Karpas-422 (cell line): ENCODE measurements around the gene ADK. TPM values are rescaled to one million over a fixed set of nuclear protein-coding genes. Genes with fewer than 3 reads are reported as not detected.

ENCODE experiments used
- DNase-seq: peaks from one replicate; pipeline ENCODE4 v3.0.0-alpha.2; 2015
- H2AFZ ChIP-seq: fragments of 200-600 bp; sonication (generic); 2 replicates; pipeline ENCODE4 v1.6.1; 2014; ENCODE audit warnings: antibody characterized with exemption, low read length, mixed read lengths
- H3K27ac ChIP-seq: fragments of 200-600 bp; sonication (generic); 2 replicates; pipeline ENCODE4 v1.5.1; 2014; ENCODE audit warnings: mild to moderate bottlenecking, low read length, moderate library complexity
- H3K27me3 ChIP-seq: fragments of 200-600 bp; sonication (generic); 2 replicates; pipeline ENCODE4 v1.6.1; 2014; ENCODE audit warnings: low read length, mixed read lengths
- H3K36me3 ChIP-seq: fragments of 200-600 bp; sonication (generic); 2 replicates; pipeline ENCODE4 v1.6.1; 2014; ENCODE audit warnings: low read length, mixed read lengths; ENCODE audit not compliant: insufficient read depth
- H3K4me1 ChIP-seq: fragments of 200-600 bp; sonication (generic); 2 replicates; pipeline ENCODE4 v1.6.1; 2014; ENCODE audit warnings: mild to moderate bottlenecking, low read length, mixed read lengths
- H3K4me2 ChIP-seq: fragments of 200-600 bp; sonication (generic); 2 replicates; pipeline ENCODE4 v1.6.1; 2014; ENCODE audit warnings: low read length, low read depth, mild to moderate bottlenecking; ENCODE audit not compliant: poor library complexity, severe bottlenecking
- H3K4me3 ChIP-seq: fragments of 200-600 bp; sonication (generic); 2 replicates; pipeline ENCODE4 v1.5.1; 2014; ENCODE audit warnings: mild to moderate bottlenecking, antibody characterized with exemption, low read length, mixed read lengths
- H3K79me2 ChIP-seq: fragments of 200-600 bp; sonication (generic); 2 replicates; pipeline ENCODE4 v1.6.1; 2014; ENCODE audit warnings: mild to moderate bottlenecking, low read length, mixed read lengths
- H3K9ac ChIP-seq: fragments of 200-600 bp; sonication (generic); 2 replicates; pipeline ENCODE4 v1.6.0; 2014; ENCODE audit warnings: low read length
- H3K9me2 ChIP-seq: fragments of 200-600 bp; sonication (generic), shearing (Covaris generic); replicated peaks from 2 replicates; pipeline ENCODE4 v1.6.0; 2014; ENCODE audit warnings: mild to moderate bottlenecking, low read length, moderate library complexity; ENCODE audit not compliant: insufficient read depth
- H3K9me3 ChIP-seq: fragments of 300-700, 200-600 bp; sonication (generic); 2 replicates; pipeline ENCODE4 v1.6.1; 2014; ENCODE audit warnings: low read length, mixed read lengths
- H4K20me1 ChIP-seq: fragments of 200-600 bp; sonication (generic); 2 replicates; pipeline ENCODE4 v1.6.1; 2014; ENCODE audit warnings: mild to moderate bottlenecking, antibody characterized with exemption, low read length, low read depth; ENCODE audit not compliant: insufficient read depth
- total RNA-seq: library from RNA; depleted of rRNA; stranded (reverse); fragments of >200 nt; shearing (Covaris generic); gene quantifications from 2 replicates; pipeline ENCODE4 v1.2.3, GENCODE V29; 2014; ENCODE audit warnings: low replicate concordance

ADK gene
- total RNA-seq, 1 experiment from 2014 or later, result 41.4 TPM

DNA sequence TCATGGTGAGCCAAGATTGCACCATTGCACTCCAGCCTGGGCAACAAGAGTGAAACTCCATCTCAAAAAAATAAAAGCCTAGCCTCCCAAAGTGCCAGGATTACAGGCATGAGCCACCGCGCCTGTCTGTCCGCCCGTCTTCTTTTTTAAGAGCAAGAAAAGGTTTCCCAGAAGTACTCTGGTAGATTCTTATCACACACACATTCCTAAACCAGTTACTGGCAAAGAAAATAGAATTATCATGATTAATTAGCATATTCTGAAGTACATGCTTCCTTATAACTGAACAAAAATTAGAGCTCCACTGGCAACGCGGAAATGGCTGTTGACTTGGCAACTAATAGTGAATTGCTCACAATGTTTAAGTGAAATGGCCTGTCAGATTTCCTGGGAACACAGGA is 87.0 kb downstream of the ADK start:
- no peak for DNase-seq
- Histone ChIP-seq H3K36me3 (no peaks in the 10 kb centered on the region), H3K27me3 (no peaks in the 10 kb centered on the region), H3K4me3 (no peak overlapping the region), H3K27ac (no peak overlapping the region), H4K20me1 (no peaks in the 10 kb centered on the region), H2AFZ (no peak overlapping the region), H3K9ac (no peak overlapping the region), H3K4me1 (peaks cover 35% of the 10 kb centered on the region), H3K9me2 (no peaks in the 10 kb centered on the region), H3K4me2 (peak overlapping the region; percentile 11), H3K79me2 (peaks cover 92% of the 10 kb centered on the region), H3K9me3 (no peaks in the 10 kb centered on the region)

GRCh38 chr10:74238516-74238915 is 87.5 kb downstream of the ADK start:
- Histone ChIP-seq H3K79me2 (peaks cover 89% of the 10 kb centered on the region), H3K27ac (no peak overlapping the region), H3K4me2 (peak overlapping the region; percentile 11), H3K27me3 (no peaks in the 10 kb centered on the region), H4K20me1 (no peaks in the 10 kb centered on the region), H3K9me2 (no peaks in the 10 kb centered on the region), H2AFZ (no peak overlapping the region), H3K36me3 (no peaks in the 10 kb centered on the region), H3K4me1 (peaks cover 30% of the 10 kb centered on the region), H3K9me3 (no peaks in the 10 kb centered on the region), H3K9ac (no peak overlapping the region), H3K4me3 (no peak overlapping the region)
- DNase-seq, result no peak

DNA sequence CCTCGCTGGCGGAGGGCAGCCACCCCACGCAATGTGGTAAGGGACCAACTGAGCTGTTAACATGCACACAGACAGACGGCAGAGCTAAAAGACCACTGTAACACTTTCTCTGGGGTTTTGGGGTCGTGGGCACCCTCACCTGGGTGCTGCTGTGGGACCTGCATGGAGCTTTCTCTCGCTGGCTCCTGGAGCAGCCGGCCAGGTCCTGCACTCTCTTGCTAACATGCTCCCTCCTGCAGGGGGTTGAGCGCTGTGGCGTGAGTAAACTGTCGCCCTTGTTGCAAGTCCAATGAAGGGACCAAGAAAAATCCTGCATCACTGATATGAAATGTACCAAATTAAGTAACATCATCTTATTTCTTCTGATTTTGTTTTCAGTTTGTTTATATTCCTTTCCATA is 92.0 kb downstream of the ADK start:
- Histone ChIP-seq H3K4me1 (peaks cover 24% of the 10 kb centered on the region), H3K27me3 (no peaks in the 10 kb centered on the region), H3K9ac (no peak overlapping the region), H3K9me2 (no peaks in the 10 kb centered on the region), H3K4me3 (no peak overlapping the region), H3K4me2 (no peak overlapping the region), H2AFZ (no peak overlapping the region), H3K79me2 (peaks cover 80% of the 10 kb centered on the region), H4K20me1 (no peaks in the 10 kb centered on the region), H3K9me3 (no peaks in the 10 kb centered on the region), H3K36me3 (no peaks in the 10 kb centered on the region; the same call in 1 of the 2 replicates), H3K27ac (no peak overlapping the region)
- no peak for DNase-seq

- Histone ChIP-seq H3K36me3 (no peaks in the 10 kb centered on the region; the same call in 1 of the 2 replicates), H3K4me3 (no peak overlapping the region), H2AFZ (no peak overlapping the region), H3K27me3 (no peaks in the 10 kb centered on the region), H3K9me2 (no peaks in the 10 kb centered on the region), H3K4me1 (peaks cover 13% of the 10 kb centered on the region), H4K20me1 (no peaks in the 10 kb centered on the region), H3K4me2 (no peak overlapping the region), H3K9ac (no peak overlapping the region), H3K79me2 (peaks cover 79% of the 10 kb centered on the region), H3K9me3 (no peaks in the 10 kb centered on the region), H3K27ac (no peak overlapping the region)
- peak; percentile 82 for DNase-seq
Observed at GRCh38 chr10:74244097-74244685, 93.2 kb downstream of the ADK start.

- Histone ChIP-seq H3K4me3 (no peak overlapping the region), H3K27ac (no peak overlapping the region), H3K36me3 (no peaks in the 10 kb centered on the region; the same call in 1 of the 2 replicates), H3K9me2 (no peaks in the 10 kb centered on the region), H3K79me2 (peaks cover 79% of the 10 kb centered on the region), H3K4me1 (peaks cover 10% of the 10 kb centered on the region; the same call in 1 of the 2 replicates), H3K4me2 (no peak overlapping the region), H3K9ac (no peak overlapping the region), H3K27me3 (no peaks in the 10 kb centered on the region), H3K9me3 (no peaks in the 10 kb centered on the region), H4K20me1 (no peaks in the 10 kb centered on the region), H2AFZ (no peak overlapping the region)
- DNase-seq, result no peak
Observed at GRCh38 chr10:74244807-74245206, 93.8 kb downstream of the ADK start.

DNA sequence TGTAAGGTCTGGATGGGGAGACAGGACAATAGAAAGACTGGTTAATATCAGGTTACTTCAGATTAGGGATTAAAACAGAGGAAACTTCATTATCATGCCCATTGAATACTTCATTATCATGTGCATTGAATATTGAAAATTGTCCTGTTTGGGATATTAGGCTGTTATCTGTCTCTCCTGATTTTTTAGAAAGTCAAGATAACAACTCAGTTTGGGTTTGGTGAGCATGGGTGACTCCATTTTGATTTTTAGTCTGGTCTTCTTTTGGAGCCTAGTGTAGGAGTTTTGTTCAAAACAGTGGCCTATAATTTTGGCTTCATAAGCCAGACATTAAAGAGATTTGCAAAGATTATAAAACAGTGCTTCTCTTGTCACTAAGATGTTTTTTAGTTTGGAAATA is 95.5 kb downstream of the ADK start:
- H3K4me2 ChIP-seq, result no peak overlapping the region
- no peak for DNase-seq
- H4K20me1 ChIP-seq, result no peaks in the 10 kb centered on the region
- peaks cover 10% of the 10 kb centered on the region; the same call in 1 of the 2 replicates for H3K4me1 ChIP-seq
- no peaks in the 10 kb centered on the region for H3K9me2 ChIP-seq
- no peak overlapping the region for H3K4me3 ChIP-seq
- H3K79me2 ChIP-seq, result peaks cover 79% of the 10 kb centered on the region
- H3K27me3 ChIP-seq, result no peaks in the 10 kb centered on the region
- H3K36me3 ChIP-seq, result no peaks in the 10 kb centered on the region; the same call in 1 of the 2 replicates
- no peaks in the 10 kb centered on the region for H3K9me3 ChIP-seq
- H3K9ac ChIP-seq, result no peak overlapping the region
- H2AFZ ChIP-seq, result no peak overlapping the region
- H3K27ac ChIP-seq, result no peak overlapping the region

GRCh38 chr10:74249865-74250264 is 98.8 kb downstream of the ADK start:
- no peak overlapping the region for H3K4me2 ChIP-seq
- no peaks in the 10 kb centered on the region for H3K9me2 ChIP-seq

DNA sequence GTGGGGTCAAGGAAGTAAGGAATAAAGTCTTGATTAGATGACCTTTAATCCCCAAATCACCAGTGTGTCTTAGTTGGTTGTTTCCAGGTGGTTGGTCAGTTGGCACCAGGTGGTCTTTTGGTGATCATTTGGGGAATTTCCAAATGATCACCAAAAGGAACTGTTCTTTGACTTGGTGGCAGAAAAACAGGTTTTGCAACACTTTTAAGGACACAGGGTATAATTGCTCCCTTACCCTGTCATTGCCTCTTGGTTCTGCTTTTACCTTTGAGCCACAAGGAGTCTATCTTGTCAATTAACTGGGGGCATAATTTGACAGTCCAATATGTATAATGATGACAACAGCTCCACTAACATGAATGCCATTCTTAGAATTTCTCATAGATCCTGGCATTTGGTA is 104.2 kb downstream of the ADK start:
- Histone ChIP-seq H4K20me1 (no peaks in the 10 kb centered on the region), H3K9me3 (no peaks in the 10 kb centered on the region), H3K36me3 (no peaks in the 10 kb centered on the region), H3K4me3 (no peak overlapping the region), H3K9ac (no peak overlapping the region), H3K9me2 (no peaks in the 10 kb centered on the region), H3K79me2 (peaks cover 87% of the 10 kb centered on the region), H3K27ac (no peak overlapping the region; the same call in 1 of the 2 replicates), H3K4me1 (peaks cover 25% of the 10 kb centered on the region), H3K27me3 (no peaks in the 10 kb centered on the region), H2AFZ (no peak overlapping the region), H3K4me2 (no peak overlapping the region)
- DNase-seq, result no peak

More at GRCh38 chr10:74249865-74250264, 98.8 kb downstream of the ADK start:
- Histone ChIP-seq H3K4me1 (peaks cover 8% of the 10 kb centered on the region), H3K36me3 (no peaks in the 10 kb centered on the region; the same call in 1 of the 2 replicates), H3K79me2 (peaks cover 88% of the 10 kb centered on the region), H3K9me3 (no peaks in the 10 kb centered on the region), H4K20me1 (no peaks in the 10 kb centered on the region), H3K27me3 (no peaks in the 10 kb centered on the region), H3K4me3 (no peak overlapping the region), H3K27ac (no peak overlapping the region), H2AFZ (no peak overlapping the region), H3K9ac (no peak overlapping the region)
- no peak for DNase-seq
